Panc1 (cell line): ENCODE data around the gene PAXIP1. TPM values are rescaled to one million over a fixed set of nuclear protein-coding genes. Genes with fewer than 3 reads are reported as not detected.

Experiments used
- ATAC-seq: fragments of 200-7000 bp; cut with Tn5 transposase; 2 replicates; pipeline ENCODE4 v1.9.1; 2020; ENCODE audit warnings: mild to moderate bottlenecking, moderate library complexity
- BruUV-seq: library from RNA; stranded (reverse); fragments of 400-500 nt; replicated peaks from 2 replicates; lab custom pipeline; 2021; lab: Mats Ljungman, UMichigan
- CTCF ChIA-PET: fragments of 300-600 bp; sonication (Branson Sonifier 250); formaldehyde crosslinking; loops from one replicate; lab custom pipeline; 2022; ENCODE audit warnings: antibody characterized with exemption; lab: Charles Lee
- POLR2A ChIA-PET: fragments of 300-600 bp; sonication (Branson Sonifier 250); formaldehyde crosslinking; loops from one replicate; lab custom pipeline; 2022; ENCODE audit warnings: antibody characterized with exemption; lab: Charles Lee
- DNase-seq: peaks from one replicate; pipeline ENCODE4 v3.0.0-alpha.2; 2010; ENCODE audit warnings: low read depth, low spot score
- H3K27ac ChIP-seq: 2 replicates; pipeline ENCODE4 v1.5.1; 2011; ENCODE audit warnings: mild to moderate bottlenecking, low read length, inconsistent platforms
- H3K27me3 ChIP-seq: fragments of 200-500 bp; sonication (Bioruptor generic); 2 replicates; pipeline ENCODE4 v1.6.0; 2014; ENCODE audit warnings: low read length, inconsistent platforms; ENCODE audit not compliant: control insufficient read depth, insufficient read depth
- H3K36me3 ChIP-seq: fragments of 200-500 bp; sonication (Bioruptor generic); 2 replicates; pipeline ENCODE4 v1.5.1; 2014; ENCODE audit warnings: inconsistent platforms, mild to moderate bottlenecking, low read length, moderate library complexity; ENCODE audit not compliant: control insufficient read depth, insufficient read depth
- H3K4me1 ChIP-seq: 2 replicates; pipeline ENCODE4 v1.5.1; 2011; ENCODE audit warnings: inconsistent platforms, mild to moderate bottlenecking, low read length, moderate library complexity; ENCODE audit not compliant: control insufficient read depth, insufficient read depth
- H3K4me3 ChIP-seq, 2 experiments: 2 replicates each; pipeline ENCODE4 v1.5.1; 2011 to 2012; ENCODE audit warnings: low read depth in 2 of 2, low read length in 2 of 2, mild to moderate bottlenecking in 2 of 2, inconsistent platforms in 1 of 2, moderate library complexity in 1 of 2
- H3K9me3 ChIP-seq: fragments of 200-500 bp; sonication (Bioruptor generic); 2 replicates; pipeline ENCODE4 v1.5.1; 2014; ENCODE audit warnings: low read depth, mild to moderate bottlenecking, inconsistent platforms, low read length, moderate library complexity; ENCODE audit not compliant: control insufficient read depth, insufficient read depth
- CTCF ChIP-seq: fragments of 450-650 bp; IDR thresholded peaks from 2 replicates; pipeline ENCODE4 v1.5.1; 2017; ENCODE audit warnings: mild to moderate bottlenecking
- POLR2AphosphoS5 ChIP-seq: IDR thresholded peaks from 2 replicates; pipeline ENCODE4 v1.6.1; 2012; ENCODE audit warnings: mild to moderate bottlenecking, low read depth, low read length, moderate library complexity
- REST ChIP-seq, 2 experiments: IDR thresholded peaks; 2 replicates each; pipeline ENCODE4 v1.6.1; 2011 to 2012; ENCODE audit warnings: low read depth in 2 of 2, control low read depth in 1 of 2, low read length in 1 of 2, mild to moderate bottlenecking in 1 of 2, moderate library complexity in 1 of 2; ENCODE audit not compliant: insufficient read depth in 1 of 2
- SIN3A ChIP-seq: IDR thresholded peaks from 2 replicates; pipeline ENCODE4 v1.6.1; 2012; ENCODE audit warnings: low read depth, mild to moderate bottlenecking, low read length, moderate library complexity, borderline replicate concordance; ENCODE audit not compliant: insufficient read depth
- TCF7L2 ChIP-seq: IDR thresholded peaks from 2 replicates; pipeline ENCODE4 v1.6.1; 2011; ENCODE audit warnings: mild to moderate bottlenecking, low read depth, low read length, inconsistent platforms
- in situ Hi-C: cut with HindIII; loops from 2 replicates; pipeline ENCODE4 v1.10.0; 2016; ENCODE audit warnings: low sequenced_read_pairs, low pct_unique_long_range_greater_than_20kb
- intact Hi-C: fragments of 100-400 bp; cut with micrococcal nuclease; formaldehyde crosslinking; loops from one replicate; pipeline ENCODE4 v1.10.0; 2022; ENCODE audit not compliant: unreplicated experiment
- total RNA-seq: library from RNA; stranded (reverse); gene quantifications from one replicate; pipeline ENCODE4 v1.2.1, GENCODE V29; 2021; ENCODE audit not compliant: unreplicated experiment

The PAXIP1 gene
- total RNA-seq, 1 experiment from 2014 or later = 27.3 TPM

GRCh38 chr7:154985230-154985629 is 17.7 kb downstream of the PAXIP1 start:
- POLR2A ChIA-PET = interaction anchor here (0.6 kb wide), 1 partner anchor 1893 kb away, joined by 3 read pairs; no protein-coding TSS in a partner anchor

GRCh38 chr7:154984601-154985188 is 18.2 kb downstream of the PAXIP1 start:
- BruUV-seq = no TSS peak
- ATAC-seq (no peak), DNase-seq (no peak)
- H3K27me3 ChIP-seq = no peaks in the 10 kb centered on the region
- ChIA-PET CTCF (no interaction called here), POLR2A (no interaction called here)
- H3K4me1 ChIP-seq = no peaks in the 10 kb centered on the region
- H3K4me3 ChIP-seq = no peak overlapping the region
- H3K27ac ChIP-seq = no peak overlapping the region
- in situ Hi-C loops (no loop called here), intact Hi-C loops (no loop called here)
- peaks cover 19% of the 10 kb centered on the region for H3K36me3 ChIP-seq
- H3K9me3 ChIP-seq = no peaks in the 10 kb centered on the region
- TF ChIP-seq CTCF (no peak), SIN3A (no peak), TCF7L2 (no peak)

More at GRCh38 chr7:154985230-154985629, 17.7 kb downstream of the PAXIP1 start:
- DNase-seq = no peak
- no peak for TF ChIP-seq TCF7L2
- TF ChIP-seq POLR2AphosphoS5 = no peak
- no peak for TF ChIP-seq SIN3A
- no peak for TF ChIP-seq CTCF
- no peak for TF ChIP-seq REST (IDR thresholded peaks at IDR 0.05; ENCODE audit: insufficient read depth in 1 of 2, low read depth in 2 of 2, low read length in 1 of 2)
- no peak for ATAC-seq
- intact Hi-C loops = no loop called here
- no peaks in the 10 kb centered on the region for H3K9me3 ChIP-seq
- no TSS peak for BruUV-seq
- H3K4me1 ChIP-seq = no peaks in the 10 kb centered on the region
- H3K27me3 ChIP-seq = no peaks in the 10 kb centered on the region
- no peak overlapping the region for H3K27ac ChIP-seq
- H3K36me3 ChIP-seq = peaks cover 21% of the 10 kb centered on the region
- H3K4me3 ChIP-seq = no peak overlapping the region
- CTCF ChIA-PET = no interaction called here
- in situ Hi-C loops = no loop called here
